ENCODE data around the gene RMI2. TPM values are rescaled to one million over a fixed set of nuclear protein-coding genes. Genes with fewer than 3 reads are reported as not detected.

Gene RMI2
- total and polyA plus RNA-seq, 9 of the 15 experiments (the other 6 are each of a cell fraction or from before 2014, with no cell fraction given) = 8.0 to 43.4 (median 32.5) TPM

DNA sequence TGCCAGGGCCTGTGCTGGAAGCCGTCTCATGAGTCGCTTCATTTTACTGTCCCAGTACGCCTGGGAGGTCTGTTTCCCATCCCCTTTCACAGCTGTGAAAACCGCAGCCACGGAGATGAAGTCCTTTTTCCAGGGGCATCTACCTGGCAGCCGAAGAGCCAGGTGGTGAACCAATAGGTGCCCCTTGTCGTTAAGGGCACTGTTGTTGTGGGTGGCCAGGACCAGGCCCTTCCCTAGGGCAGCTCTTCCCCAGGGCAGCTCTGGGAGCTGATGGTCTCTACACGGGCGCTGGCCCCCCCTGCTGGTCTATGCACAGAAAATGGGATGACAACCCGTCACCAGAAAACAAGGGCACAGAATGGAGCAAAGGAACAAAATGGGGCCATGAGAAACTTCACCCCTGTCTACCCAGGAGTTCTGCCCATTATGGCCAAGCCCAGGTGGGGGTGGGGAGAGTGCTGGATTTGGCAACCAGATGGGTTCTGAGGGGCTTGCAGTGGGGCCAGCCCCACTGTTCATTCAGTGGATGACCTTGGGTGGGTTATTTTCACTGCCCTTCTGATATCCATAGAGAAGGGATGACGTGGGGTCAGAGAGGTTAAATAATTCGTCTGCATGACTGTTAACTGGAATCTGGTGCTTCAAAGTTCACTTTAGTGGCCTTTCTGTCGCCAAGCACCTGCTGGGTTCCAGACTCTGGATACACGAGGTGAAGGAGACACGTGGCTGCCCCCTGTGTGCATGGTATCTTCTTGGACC is 11.5 kb downstream of the RMI2 start (continued):
- peak; percentile 10 to 25; a peak in 1 of 4 replicates for TF ChIP-seq RCOR1 (IDR thresholded peaks at IDR 0.05; ENCODE audit: borderline replicate concordance in 1 of 2, low read depth in 2 of 2, low read length in 2 of 2)
- TF ChIP-seq, protein P1, sequence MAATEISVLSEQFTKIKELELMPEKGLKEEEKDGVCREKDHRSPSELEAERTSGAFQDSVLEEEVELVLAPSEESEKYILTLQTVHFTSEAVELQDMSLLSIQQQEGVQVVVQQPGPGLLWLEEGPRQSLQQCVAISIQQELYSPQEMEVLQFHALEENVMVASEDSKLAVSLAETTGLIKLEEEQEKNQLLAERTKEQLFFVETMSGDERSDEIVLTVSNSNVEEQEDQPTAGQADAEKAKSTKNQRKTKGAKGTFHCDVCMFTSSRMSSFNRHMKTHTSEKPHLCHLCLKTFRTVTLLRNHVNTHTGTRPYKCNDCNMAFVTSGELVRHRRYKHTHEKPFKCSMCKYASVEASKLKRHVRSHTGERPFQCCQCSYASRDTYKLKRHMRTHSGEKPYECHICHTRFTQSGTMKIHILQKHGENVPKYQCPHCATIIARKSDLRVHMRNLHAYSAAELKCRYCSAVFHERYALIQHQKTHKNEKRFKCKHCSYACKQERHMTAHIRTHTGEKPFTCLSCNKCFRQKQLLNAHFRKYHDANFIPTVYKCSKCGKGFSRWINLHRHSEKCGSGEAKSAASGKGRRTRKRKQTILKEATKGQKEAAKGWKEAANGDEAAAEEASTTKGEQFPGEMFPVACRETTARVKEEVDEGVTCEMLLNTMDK (IDR thresholded peaks at IDR 0.05; ENCODE audit: borderline replicate concordance, insufficient read depth, low read depth, low read length, poor library complexity, severe bottlenecking) = peak; percentile 45
- TF ChIP-seq MAZ (CRISPR knock-in tag; conservative IDR thresholded peaks at IDR 0.05 in 1 of 2, IDR thresholded peaks at IDR 0.05 in 1 of 2) = peak in 1 of 2 experiments; percentile 40; a peak in 1 of 4 replicates
- TF ChIP-seq, protein P2, sequence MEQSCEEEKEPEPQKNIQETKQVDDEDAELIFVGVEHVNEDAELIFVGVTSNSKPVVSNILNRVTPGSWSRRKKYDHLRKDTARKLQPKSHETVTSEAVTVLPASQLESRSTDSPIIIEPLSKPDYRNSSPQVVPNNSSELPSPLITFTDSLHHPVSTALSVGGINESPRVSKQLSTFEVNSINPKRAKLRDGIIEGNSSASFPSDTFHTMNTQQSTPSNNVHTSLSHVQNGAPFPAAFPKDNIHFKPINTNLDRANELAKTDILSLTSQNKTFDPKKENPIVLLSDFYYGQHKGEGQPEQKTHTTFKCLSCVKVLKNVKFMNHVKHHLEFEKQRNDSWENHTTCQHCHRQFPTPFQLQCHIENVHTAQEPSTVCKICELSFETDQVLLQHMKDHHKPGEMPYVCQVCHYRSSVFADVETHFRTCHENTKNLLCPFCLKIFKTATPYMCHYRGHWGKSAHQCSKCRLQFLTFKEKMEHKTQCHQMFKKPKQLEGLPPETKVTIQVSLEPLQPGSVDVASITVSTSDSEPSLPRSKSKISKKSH (CRISPR knock-in tag; IDR thresholded peaks at IDR 0.05) = no peak
- peak; percentile 84; the same call in 1 of the 2 replicates for TF ChIP-seq STAG1 (CRISPR knock-in tag; IDR thresholded peaks at IDR 0.05; ENCODE audit: borderline replicate concordance)
- peak; percentile 76 for TF ChIP-seq SMC3 (conservative IDR thresholded peaks at IDR 0.05; ENCODE audit: insufficient read depth, low read depth, low read length)
- TF ChIP-seq JUND (IDR thresholded peaks at IDR 0.05; ENCODE audit: borderline replicate concordance, low read depth, low read length) = peak; percentile 52; the same call in 1 of the 2 replicates
- TF ChIP-seq JUND (tag; IDR thresholded peaks at IDR 0.05; ENCODE audit: borderline replicate concordance, low read depth, low read length) = no peak; the same call in 2 of the 3 replicates
- TF ChIP-seq, protein P3, sequence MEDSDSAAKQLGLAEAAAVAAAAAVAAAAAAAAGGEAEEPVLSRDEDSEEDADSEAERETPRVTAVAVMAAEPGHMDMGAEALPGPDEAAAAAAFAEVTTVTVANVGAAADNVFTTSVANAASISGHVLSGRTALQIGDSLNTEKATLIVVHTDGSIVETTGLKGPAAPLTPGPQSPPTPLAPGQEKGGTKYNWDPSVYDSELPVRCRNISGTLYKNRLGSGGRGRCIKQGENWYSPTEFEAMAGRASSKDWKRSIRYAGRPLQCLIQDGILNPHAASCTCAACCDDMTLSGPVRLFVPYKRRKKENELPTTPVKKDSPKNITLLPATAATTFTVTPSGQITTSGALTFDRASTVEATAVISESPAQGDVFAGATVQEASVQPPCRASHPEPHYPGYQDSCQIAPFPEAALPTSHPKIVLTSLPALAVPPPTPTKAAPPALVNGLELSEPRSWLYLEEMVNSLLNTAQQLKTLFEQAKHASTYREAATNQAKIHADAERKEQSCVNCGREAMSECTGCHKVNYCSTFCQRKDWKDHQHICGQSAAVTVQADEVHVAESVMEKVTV (CRISPR knock-in tag; IDR thresholded peaks at IDR 0.05) = peak; percentile 62
- TF ChIP-seq ZNF717 (CRISPR knock-in tag; IDR thresholded peaks at IDR 0.05) = no peak
- no peak for TF ChIP-seq ZNF121 (CRISPR knock-in tag; conservative IDR thresholded peaks at IDR 0.05)
- TF ChIP-seq RB1 (IDR thresholded peaks at IDR 0.05; ENCODE audit: low read depth) = peak; percentile 63; the same call in 1 of the 2 replicates
- TF ChIP-seq, protein P4, sequence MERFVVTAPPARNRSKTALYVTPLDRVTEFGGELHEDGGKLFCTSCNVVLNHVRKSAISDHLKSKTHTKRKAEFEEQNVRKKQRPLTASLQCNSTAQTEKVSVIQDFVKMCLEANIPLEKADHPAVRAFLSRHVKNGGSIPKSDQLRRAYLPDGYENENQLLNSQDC (CRISPR knock-in tag; IDR thresholded peaks at IDR 0.05) = no peak
- TF ChIP-seq SOX6 (IDR thresholded peaks at IDR 0.05) = 0 out of 2 replicates have a peak, but pooled peaks have one; percentile 19
- no peak for TF ChIP-seq TAF7 (tag; IDR thresholded peaks at IDR 0.05)
